OCI-LY7 (cell line): ENCODE data around the gene RNASE9. TPM values are rescaled to one million over a fixed set of nuclear protein-coding genes. Genes with fewer than 3 reads are reported as not detected.
"Not testable (repeated sequence)": the region's sequence is repeated elsewhere in the genome, so short reads cannot be mapped to it uniquely, and the experiment has no call there.

Experiments used
- BruUV-seq: library from RNA; stranded (reverse); fragments of 400-500 nt; replicated peaks from 2 replicates; lab custom pipeline; 2021; lab: Mats Ljungman, UMichigan
- CTCF ChIA-PET: fragments of 300-600 bp; sonication (Branson Sonifier 250); formaldehyde crosslinking; loops from one replicate; lab custom pipeline; 2022; ENCODE audit warnings: antibody characterized with exemption; ENCODE audit not compliant: unreplicated experiment; lab: Charles Lee
- POLR2A ChIA-PET: fragments of 300-600 bp; sonication (Branson Sonifier 250); formaldehyde crosslinking; loops from one replicate; lab custom pipeline; 2022; ENCODE audit warnings: antibody characterized with exemption; lab: Charles Lee
- DNase-seq: peaks from one replicate; pipeline ENCODE4 v3.0.0-alpha.2; 2015; ENCODE audit warnings: low spot score
- H2AFZ ChIP-seq: fragments of 200-600 bp; sonication (generic), shearing (Covaris generic); 2 replicates; pipeline ENCODE4 v1.6.1; 2014; ENCODE audit warnings: mild to moderate bottlenecking, antibody characterized with exemption, low read length, moderate library complexity
- H3K27ac ChIP-seq: fragments of 200-600 bp; sonication (generic); 2 replicates; pipeline ENCODE4 v1.5.1; 2014; ENCODE audit warnings: mixed run types, low read depth, mild to moderate bottlenecking, moderate library complexity, low read length, inconsistent platforms; ENCODE audit not compliant: poor library complexity, severe bottlenecking
- H3K36me3 ChIP-seq: fragments of 200-600 bp; sonication (generic); 2 replicates; pipeline ENCODE4 v1.6.1; 2014; ENCODE audit warnings: mild to moderate bottlenecking, antibody characterized with exemption, low read length, moderate library complexity, mixed read lengths; ENCODE audit not compliant: insufficient read depth
- H3K4me1 ChIP-seq: fragments of 200-600 bp; sonication (generic); 2 replicates; pipeline ENCODE4 v1.5.1; 2014; ENCODE audit warnings: mild to moderate bottlenecking, low read length; ENCODE audit not compliant: insufficient read depth, poor library complexity, severe bottlenecking
- H3K4me2 ChIP-seq: fragments of 200-600 bp; sonication (generic); 2 replicates; pipeline ENCODE4 v1.6.1; 2014; ENCODE audit warnings: mild to moderate bottlenecking, low read length
- H3K4me3 ChIP-seq: fragments of 200-600 bp; sonication (generic); 2 replicates; pipeline ENCODE4 v1.5.1; 2014; ENCODE audit warnings: mild to moderate bottlenecking, low read depth, low read length; ENCODE audit not compliant: poor library complexity, severe bottlenecking
- H3K79me2 ChIP-seq: fragments of 200-600 bp; sonication (generic); 2 replicates; pipeline ENCODE4 v1.6.1; 2016; ENCODE audit warnings: low read depth, mild to moderate bottlenecking, low read length, moderate library complexity, mixed read lengths; ENCODE audit not compliant: insufficient read depth
- H3K9me2 ChIP-seq: fragments of 200-600 bp; sonication (generic); 2 replicates; pipeline ENCODE4 v1.6.1; 2016; ENCODE audit warnings: mild to moderate bottlenecking, low read length, mixed read lengths; ENCODE audit not compliant: insufficient read depth
- H3K9me3 ChIP-seq: fragments of 200-600 bp; sonication (generic); 2 replicates; pipeline ENCODE4 v1.6.1; 2014; ENCODE audit warnings: mild to moderate bottlenecking, mixed run types, low read length, mixed read lengths
- H4K20me1 ChIP-seq: fragments of 200-600 bp; sonication (generic); 2 replicates; pipeline ENCODE4 v1.6.1; 2014; ENCODE audit warnings: mild to moderate bottlenecking, antibody characterized with exemption, low read length, moderate library complexity, mixed read lengths; ENCODE audit not compliant: insufficient read depth
- CTCF ChIP-seq: fragments of 200-600 bp; sonication (generic); conservative IDR thresholded peaks from 2 replicates; pipeline ENCODE4 v1.5.1; 2014; ENCODE audit warnings: mild to moderate bottlenecking, antibody characterized with exemption, low read length, moderate library complexity, mixed read lengths
- EZH2phosphoT487 ChIP-seq: fragments of 200-600 bp; sonication (generic); IDR thresholded peaks from 2 replicates; pipeline ENCODE4 v1.6.1; 2018; ENCODE audit warnings: low read depth, borderline replicate concordance, mild to moderate bottlenecking, mixed run types, antibody characterized with exemption, low read length, moderate library complexity, mixed read lengths
- intact Hi-C: fragments of 100-400 bp; cut with micrococcal nuclease; formaldehyde crosslinking; loops from one replicate; pipeline ENCODE4 v1.10.0; 2022; ENCODE audit not compliant: unreplicated experiment
- total RNA-seq, 2 experiments: library from RNA; depleted of rRNA in 1 of 2; stranded (reverse); fragments of >200 nt in 1 of 2; shearing (Covaris generic) in 1 of 2; gene quantifications; 2 replicates each; pipeline ENCODE4 v1.2.3, GENCODE V29; 2014 to 2022

Gene RNASE9
- total RNA-seq, 2 experiments from 2014 or later, result not detected

DNA sequence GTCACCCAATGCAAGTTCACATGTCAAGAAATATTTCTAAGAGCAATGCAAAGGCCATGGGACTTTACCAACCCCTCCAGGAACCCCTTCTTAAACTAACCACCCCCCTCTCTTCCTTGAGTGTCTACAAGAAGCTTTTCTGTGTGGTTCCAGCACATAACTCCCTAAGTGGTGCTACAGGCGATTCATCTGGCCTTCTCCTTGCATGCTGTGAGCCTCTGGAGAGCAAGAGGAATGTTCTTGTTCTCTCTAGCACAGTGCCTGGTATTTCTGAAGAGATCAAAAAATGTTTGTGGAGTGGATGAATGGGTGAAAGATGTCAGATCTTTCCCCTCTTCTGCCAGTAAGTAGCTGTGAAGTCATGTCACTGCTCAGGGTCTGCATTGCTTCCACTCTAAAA, 36.3 kb upstream of the RNASE9 start:
- no peak overlapping the region for H3K4me3 ChIP-seq
- H3K9me3 ChIP-seq, result no peaks in the 10 kb centered on the region
- H3K27ac ChIP-seq, result no peak overlapping the region
- CTCF ChIA-PET, result no interaction called here
- no TSS peak for BruUV-seq
- no peak for TF ChIP-seq EZH2phosphoT487
- TF ChIP-seq CTCF, result no peak
- no peaks in the 10 kb centered on the region for H4K20me1 ChIP-seq
- no peak for DNase-seq
- no peak overlapping the region for H3K4me2 ChIP-seq
- no peaks in the 10 kb centered on the region for H3K4me1 ChIP-seq
- POLR2A ChIA-PET, result interaction anchor here (1.0 to 1.3 kb wide), 2 partner anchors 15 to 23 kb away, joined by 3 read pairs; no protein-coding TSS in a partner anchor
- no peaks in the 10 kb centered on the region for H3K9me2 ChIP-seq
- H3K36me3 ChIP-seq, result no peaks in the 10 kb centered on the region
- H2AFZ ChIP-seq, result no peak overlapping the region
- no peaks in the 10 kb centered on the region for H3K79me2 ChIP-seq
- intact Hi-C loops, result no loop called here

- DNase-seq, H4K20me1 ChIP-seq, H3K4me3 ChIP-seq, H3K4me1 ChIP-seq, H3K36me3 ChIP-seq, intact Hi-C loops, H3K9me2 ChIP-seq, POLR2A ChIA-PET, H3K27ac ChIP-seq, CTCF ChIA-PET, H3K9me3 ChIP-seq, BruUV-seq, H2AFZ ChIP-seq, H3K4me2 ChIP-seq, H3K79me2 ChIP-seq: not testable (repeated sequence)
These were observed 34.9 kb upstream of the RNASE9 start for GRCh38 chr14:20595726-20596125.

GRCh38 chr14:20592574-20592973, 31.7 kb upstream of the RNASE9 start:
- DNase-seq, result no peak
- H3K27ac ChIP-seq, result no peak overlapping the region
- TF ChIP-seq EZH2phosphoT487 (no peak), CTCF (no peak)
- POLR2A ChIA-PET, result no interaction called here
- no peaks in the 10 kb centered on the region for H3K9me3 ChIP-seq
- no peaks in the 10 kb centered on the region for H3K9me2 ChIP-seq
- H3K4me3 ChIP-seq, result no peak overlapping the region
- no peaks in the 10 kb centered on the region for H4K20me1 ChIP-seq
- H3K79me2 ChIP-seq, result no peaks in the 10 kb centered on the region
- intact Hi-C loops, result no loop called here
- no peaks in the 10 kb centered on the region for H3K4me1 ChIP-seq
- BruUV-seq, result no TSS peak
- no peak overlapping the region for H3K4me2 ChIP-seq
- CTCF ChIA-PET, result no interaction called here
- no peak overlapping the region for H2AFZ ChIP-seq
- H3K36me3 ChIP-seq, result no peaks in the 10 kb centered on the region
